ENCODE data around the gene CFAP73.

CFAP73 gene

GRCh38 chr12:113179023-113179422 is 29.5 kb downstream of the CFAP73 start:
- no peak overlapping the region for H3K4me2 ChIP-seq (ENCODE audit: low read length)
- no peak overlapping the region for H3K27ac ChIP-seq
- H3K27me3 ChIP-seq (ENCODE audit: control insufficient read depth, insufficient read depth, low read length), result no peaks in the 10 kb centered on the region
- H3K9me3 ChIP-seq (ENCODE audit: control insufficient read depth, low read length), result no peaks in the 10 kb centered on the region
- no peak overlapping the region for H3K9ac ChIP-seq
- TF ChIP-seq, protein P1, sequence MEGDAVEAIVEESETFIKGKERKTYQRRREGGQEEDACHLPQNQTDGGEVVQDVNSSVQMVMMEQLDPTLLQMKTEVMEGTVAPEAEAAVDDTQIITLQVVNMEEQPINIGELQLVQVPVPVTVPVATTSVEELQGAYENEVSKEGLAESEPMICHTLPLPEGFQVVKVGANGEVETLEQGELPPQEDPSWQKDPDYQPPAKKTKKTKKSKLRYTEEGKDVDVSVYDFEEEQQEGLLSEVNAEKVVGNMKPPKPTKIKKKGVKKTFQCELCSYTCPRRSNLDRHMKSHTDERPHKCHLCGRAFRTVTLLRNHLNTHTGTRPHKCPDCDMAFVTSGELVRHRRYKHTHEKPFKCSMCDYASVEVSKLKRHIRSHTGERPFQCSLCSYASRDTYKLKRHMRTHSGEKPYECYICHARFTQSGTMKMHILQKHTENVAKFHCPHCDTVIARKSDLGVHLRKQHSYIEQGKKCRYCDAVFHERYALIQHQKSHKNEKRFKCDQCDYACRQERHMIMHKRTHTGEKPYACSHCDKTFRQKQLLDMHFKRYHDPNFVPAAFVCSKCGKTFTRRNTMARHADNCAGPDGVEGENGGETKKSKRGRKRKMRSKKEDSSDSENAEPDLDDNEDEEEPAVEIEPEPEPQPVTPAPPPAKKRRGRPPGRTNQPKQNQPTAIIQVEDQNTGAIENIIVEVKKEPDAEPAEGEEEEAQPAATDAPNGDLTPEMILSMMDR (IDR thresholded peaks at IDR 0.05), result no peak
- H3K4me3 ChIP-seq (ENCODE audit: low read depth, low read length), result no peak overlapping the region
- peaks cover under 1% of the 10 kb centered on the region for H3K4me1 ChIP-seq
- no peak overlapping the region for H2AFZ ChIP-seq
- H3K79me2 ChIP-seq, result peaks cover 7% of the 10 kb centered on the region
- H3K36me3 ChIP-seq (ENCODE audit: control insufficient read depth, insufficient read depth, low read length), result no peaks in the 10 kb centered on the region

GRCh38 chr12:113180333-113180732 is 30.8 kb downstream of the CFAP73 start:
- Histone ChIP-seq H3K4me3 (ENCODE audit: low read depth, low read length) (no peak overlapping the region), H3K9ac (no peak overlapping the region), H3K4me2 (ENCODE audit: low read length) (no peak overlapping the region), H3K9me3 (ENCODE audit: control insufficient read depth, low read length) (no peaks in the 10 kb centered on the region), H3K79me2 (peaks cover 14% of the 10 kb centered on the region), H2AFZ (no peak overlapping the region), H3K4me1 (peaks cover 6% of the 10 kb centered on the region), H3K36me3 (ENCODE audit: control insufficient read depth, insufficient read depth, low read length) (no peaks in the 10 kb centered on the region), H3K27ac (no peak overlapping the region), H3K27me3 (ENCODE audit: control insufficient read depth, insufficient read depth, low read length) (no peaks in the 10 kb centered on the region)
- TF ChIP-seq, protein P1 (IDR thresholded peaks at IDR 0.05), result no peak

- Histone ChIP-seq H3K27me3 (ENCODE audit: control insufficient read depth, insufficient read depth, low read length) (no peaks in the 10 kb centered on the region), H2AFZ (no peak overlapping the region), H3K9ac (no peak overlapping the region), H3K4me3 (ENCODE audit: low read depth, low read length) (no peak overlapping the region), H3K27ac (no peak overlapping the region), H3K4me2 (ENCODE audit: low read length) (no peak overlapping the region), H3K36me3 (ENCODE audit: control insufficient read depth, insufficient read depth, low read length) (no peaks in the 10 kb centered on the region), H3K4me1 (peaks cover 13% of the 10 kb centered on the region), H3K9me3 (ENCODE audit: control insufficient read depth, low read length) (no peaks in the 10 kb centered on the region), H3K79me2 (peaks cover 14% of the 10 kb centered on the region)
- TF ChIP-seq, protein P1 (IDR thresholded peaks at IDR 0.05), result no peak
Observed at GRCh38 chr12:113181975-113182374, 32.5 kb downstream of the CFAP73 start.

DNA sequence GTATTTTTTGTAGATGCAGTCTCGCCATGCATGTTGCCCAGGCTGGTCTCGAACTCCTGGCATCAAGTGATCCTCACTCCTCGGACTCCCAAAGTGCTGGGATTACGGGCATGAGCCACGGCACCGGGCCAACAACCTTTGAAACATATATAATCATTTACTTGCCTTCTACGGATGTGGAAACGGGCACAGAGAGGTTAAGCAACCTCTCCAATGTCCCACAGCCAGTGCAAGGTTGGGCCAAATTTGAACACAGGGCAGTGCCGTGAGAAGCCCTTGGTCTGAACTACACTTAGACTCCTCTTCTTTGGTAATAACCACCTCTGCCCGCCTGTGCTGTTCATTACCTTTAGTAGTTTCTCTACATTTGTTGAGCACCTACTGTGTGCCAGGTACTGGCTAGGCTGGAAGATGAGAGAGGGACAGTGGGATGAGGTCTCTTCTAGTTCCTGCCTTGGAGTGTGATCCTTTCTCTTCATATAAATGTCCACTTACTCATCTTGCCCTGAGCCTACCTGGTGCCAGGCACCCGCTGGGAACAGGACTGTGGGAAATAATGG is 33.6 kb downstream of the CFAP73 start:
- H3K27ac ChIP-seq, result no peak overlapping the region

More for the DNA sequence above, 33.6 kb downstream of the CFAP73 start:
- Histone ChIP-seq H3K27me3 (ENCODE audit: control insufficient read depth, insufficient read depth, low read length) (no peaks in the 10 kb centered on the region), H3K36me3 (ENCODE audit: control insufficient read depth, insufficient read depth, low read length) (no peaks in the 10 kb centered on the region), H3K79me2 (peaks cover 14% of the 10 kb centered on the region), H3K4me2 (ENCODE audit: low read length) (no peak overlapping the region), H2AFZ (no peak overlapping the region), H3K9me3 (ENCODE audit: control insufficient read depth, low read length) (no peaks in the 10 kb centered on the region), H3K4me1 (peaks cover 13% of the 10 kb centered on the region), H3K4me3 (ENCODE audit: low read depth, low read length) (no peak overlapping the region), H3K9ac (no peak overlapping the region)
- TF ChIP-seq, protein P1 (IDR thresholded peaks at IDR 0.05), result no peak

All from parathyroid adenoma (tissue), 2 donors.